Tibial nerve (tissue), 4 donors: Measurements from ENCODE around the gene SNAPC2.

Experiments
- CTCF ChIP-seq, 5 experiments: fragments of 200-600 bp in 3 of 5; fragments of 450-650 bp in 2 of 5; sonication (generic) in 3 of 5; IDR thresholded peaks; one replicate each; pipeline ENCODE4 v1.5.1; 2016 to 2019; ENCODE audit warnings: antibody characterized with exemption in 5 of 5, mild to moderate bottlenecking in 3 of 5, moderate library complexity in 2 of 5
- EP300 ChIP-seq, 2 donors: sonication (generic); formaldehyde crosslinking; IDR thresholded peaks; one replicate each; pipeline ENCODE4 v1.6.1; 2017; ENCODE audit warnings: antibody characterized with exemption in 2 of 2, mild to moderate bottlenecking in 1 of 2
- POLR2A ChIP-seq, 2 donors: fragments of 450-650 bp; IDR thresholded peaks; one replicate each; pipeline ENCODE4 v1.6.1; 2017; ENCODE audit warnings: antibody characterized with exemption in 2 of 2, mild to moderate bottlenecking in 2 of 2, moderate library complexity in 2 of 2

GRCh38 chr19:7873304-7874075, 46.6 kb upstream of the SNAPC2 start:
- TF ChIP-seq CTCF (IDR thresholded peaks at IDR 0.05) (no peak), EP300 (IDR thresholded peaks at IDR 0.05) (no peak), POLR2A (IDR thresholded peaks at IDR 0.05) (no peak)
